Amniotic epithelial cell (primary cell): Measurements from ENCODE around the gene ENTPD7.
"Not testable (repeated sequence)": the region's sequence is repeated elsewhere in the genome, so short reads cannot be mapped to it uniquely, and the experiment has no call there.

Experiments
- DNase-seq: peaks from one replicate; pipeline ENCODE4 v3.0.0-alpha.2; 2010; ENCODE audit warnings: low read depth

Gene ENTPD7

GRCh38 chr10:99659031-99659867, at the start of gene ENTPD7:
Gene ENTPD7 (plus strand): TSS chr10:99659509. CDS start chr10:99659957, 448 bp downstream.
- peak; percentile 93 for DNase-seq

- DNase-seq: no peak
Observed at GRCh38 chr10:99610221-99610620, 49.1 kb upstream of the ENTPD7 start.

- no peak for DNase-seq
Observed at GRCh38 chr10:99611326-99611725, 48.0 kb upstream of the ENTPD7 start.

GRCh38 chr10:99612167-99612831, 47.0 kb upstream of the ENTPD7 start:
- DNase-seq: peak; percentile 51

GRCh38 chr10:99615426-99615825, 43.9 kb upstream of the ENTPD7 start:
- no peak for DNase-seq

- no peak for DNase-seq
Observed at GRCh38 chr10:99617696-99618095, 41.6 kb upstream of the ENTPD7 start.

- peak; percentile 37 for DNase-seq
Observed at GRCh38 chr10:99619090-99619800, 40.1 kb upstream of the ENTPD7 start.

- DNase-seq: peak; percentile 100
Observed at GRCh38 chr10:99619851-99620710, 39.2 kb upstream of the ENTPD7 start, which contains the start of gene SLC25A28. Gene SLC25A28 (minus strand): TSS chr10:99620439. CDS start chr10:99620335, 104 bp downstream.

- DNase-seq: peak; percentile 93
Observed at GRCh38 chr10:99620711-99621453, 38.4 kb upstream of the ENTPD7 start.

- peak; percentile 82 for DNase-seq
Observed at GRCh38 chr10:99621454-99622251, 37.7 kb upstream of the ENTPD7 start.

GRCh38 chr10:99623919-99624318, 35.4 kb upstream of the ENTPD7 start:
- no peak for DNase-seq

- not testable (repeated sequence) for DNase-seq
Observed at GRCh38 chr10:99625124-99625523, 34.2 kb upstream of the ENTPD7 start.

GRCh38 chr10:99628923-99629624, 30.2 kb upstream of the ENTPD7 start:
- no peak for DNase-seq

GRCh38 chr10:99629625-99629978, 29.7 kb upstream of the ENTPD7 start:
- no peak for DNase-seq

- peak; percentile 72 for DNase-seq
Observed at GRCh38 chr10:99630433-99630832, 28.9 kb upstream of the ENTPD7 start.

- DNase-seq: peak; percentile 81
Observed at GRCh38 chr10:99630991-99631390, 28.3 kb upstream of the ENTPD7 start.

- peak; percentile 82 for DNase-seq
Observed at GRCh38 chr10:99631496-99631895, 27.8 kb upstream of the ENTPD7 start.

- no peak for DNase-seq
Observed at GRCh38 chr10:99633832-99634231, 25.5 kb upstream of the ENTPD7 start.

- no peak for DNase-seq
Observed at GRCh38 chr10:99647601-99648151, 11.6 kb upstream of the ENTPD7 start.
